ENCODE measurements around the gene PPEF1.

DNA sequence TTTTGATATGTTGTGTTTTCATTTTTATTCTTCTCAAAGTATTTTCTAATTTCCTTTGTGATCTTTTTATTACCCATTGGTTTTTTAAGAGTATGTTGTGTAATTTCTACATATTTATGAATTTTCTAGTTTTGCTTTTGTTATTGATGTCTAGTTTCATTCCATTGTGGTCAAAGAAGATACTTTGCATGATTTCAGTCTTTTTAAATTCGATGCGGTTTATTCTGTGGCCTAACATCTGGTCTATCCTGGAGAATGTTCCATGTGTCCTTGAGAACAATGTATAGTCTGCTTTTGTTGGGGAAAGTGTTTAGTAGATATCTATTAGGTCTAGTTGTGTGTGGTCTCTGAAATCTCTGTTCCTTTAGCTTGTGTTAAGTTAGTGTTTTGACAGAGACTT, 46.2 kb downstream of the PPEF1 start:
- TF ChIP-seq, protein P1, sequence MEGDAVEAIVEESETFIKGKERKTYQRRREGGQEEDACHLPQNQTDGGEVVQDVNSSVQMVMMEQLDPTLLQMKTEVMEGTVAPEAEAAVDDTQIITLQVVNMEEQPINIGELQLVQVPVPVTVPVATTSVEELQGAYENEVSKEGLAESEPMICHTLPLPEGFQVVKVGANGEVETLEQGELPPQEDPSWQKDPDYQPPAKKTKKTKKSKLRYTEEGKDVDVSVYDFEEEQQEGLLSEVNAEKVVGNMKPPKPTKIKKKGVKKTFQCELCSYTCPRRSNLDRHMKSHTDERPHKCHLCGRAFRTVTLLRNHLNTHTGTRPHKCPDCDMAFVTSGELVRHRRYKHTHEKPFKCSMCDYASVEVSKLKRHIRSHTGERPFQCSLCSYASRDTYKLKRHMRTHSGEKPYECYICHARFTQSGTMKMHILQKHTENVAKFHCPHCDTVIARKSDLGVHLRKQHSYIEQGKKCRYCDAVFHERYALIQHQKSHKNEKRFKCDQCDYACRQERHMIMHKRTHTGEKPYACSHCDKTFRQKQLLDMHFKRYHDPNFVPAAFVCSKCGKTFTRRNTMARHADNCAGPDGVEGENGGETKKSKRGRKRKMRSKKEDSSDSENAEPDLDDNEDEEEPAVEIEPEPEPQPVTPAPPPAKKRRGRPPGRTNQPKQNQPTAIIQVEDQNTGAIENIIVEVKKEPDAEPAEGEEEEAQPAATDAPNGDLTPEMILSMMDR (IDR thresholded peaks at IDR 0.05; ENCODE audit: insufficient read depth, low read length, poor library complexity, severe bottlenecking) = no peak
- no peak for TF ChIP-seq EZH2phosphoT487 (conservative IDR thresholded peaks at IDR 0.05; ENCODE audit: low read length)

All from SU-DHL-6 (cell line).